Measurements from ENCODE around the gene CAPN15.

GRCh38 chr16:580946-581498 is 53.5 kb downstream of the CAPN15 start:
- TF ChIP-seq CTCF (IDR thresholded peaks at IDR 0.05) (no peak), POLR2A (IDR thresholded peaks at IDR 0.05) (no peak), EP300 (IDR thresholded peaks at IDR 0.05) (no peak)
